Caki2 (cell line): Measurements from ENCODE around the gene LRRC27. TPM values are rescaled to one million over a fixed set of nuclear protein-coding genes. Genes with fewer than 3 reads are reported as not detected.
"Not testable (repeated sequence)": the region's sequence is repeated elsewhere in the genome, so short reads cannot be mapped to it uniquely, and the experiment has no call there.

Experiments used
- DNase-seq: peaks from one replicate; pipeline ENCODE4 v3.0.0-alpha.2; 2015; ENCODE audit warnings: low read depth
- in situ Hi-C: cut with HindIII; loops from 2 replicates; pipeline ENCODE4 v1.10.0; 2016; ENCODE audit warnings: low sequenced_read_pairs, low pct_unique_long_range_greater_than_20kb, mixed read lengths
- total RNA-seq: library from RNA; depleted of rRNA; stranded (reverse); fragments of >200 nt; shearing (Covaris generic); gene quantifications from 2 replicates; pipeline ENCODE4 v1.2.3, GENCODE V29; 2014; ENCODE audit warnings: low replicate concordance

The LRRC27 gene
- total RNA-seq, 1 experiment from 2014 or later: 13.6 TPM

DNA sequence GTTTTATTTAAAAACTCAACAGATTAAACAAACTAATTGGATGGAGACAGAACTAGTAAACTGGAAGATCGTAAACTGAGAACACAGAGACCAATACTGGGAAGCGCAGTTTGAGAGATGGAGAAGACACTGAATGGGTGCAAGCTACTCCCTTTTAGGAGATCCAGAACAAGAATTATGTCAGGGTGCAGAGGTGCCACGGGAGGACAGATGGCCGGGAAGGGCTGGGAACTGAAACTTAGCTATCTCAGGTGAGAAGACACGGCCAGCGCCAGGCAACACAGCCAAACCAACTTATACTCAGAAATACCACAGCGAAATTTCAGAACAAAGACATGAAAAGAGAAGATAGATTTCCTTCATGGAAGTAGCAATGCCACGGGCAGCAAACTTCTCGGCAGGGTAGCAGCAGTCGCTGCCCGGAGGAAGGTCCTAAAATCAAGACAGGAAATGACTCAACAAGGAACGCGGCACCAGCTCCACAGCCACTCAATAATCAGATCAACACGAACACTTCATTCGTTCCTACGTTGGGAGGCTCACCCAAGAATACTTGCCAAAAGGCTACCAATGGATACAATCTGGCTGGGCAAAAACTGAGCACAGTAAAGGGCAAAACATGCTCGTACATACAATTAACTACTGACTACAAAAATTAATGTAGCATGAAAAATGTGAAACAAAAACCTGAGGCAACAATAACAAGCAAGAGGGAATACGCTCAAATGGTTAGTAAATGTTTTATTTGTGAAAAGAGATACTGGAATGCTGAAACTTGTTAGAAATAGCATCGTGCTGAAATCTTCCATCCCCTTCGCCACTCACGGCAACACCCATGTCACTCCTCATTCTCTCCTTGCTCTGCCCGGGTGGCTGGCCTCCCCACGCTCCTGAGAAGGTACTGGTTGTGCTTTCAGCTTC lies 2.2 kb upstream of the LRRC27 start:
- DNase-seq: peak; percentile 70
- in situ Hi-C loops: no loop called here

DNA sequence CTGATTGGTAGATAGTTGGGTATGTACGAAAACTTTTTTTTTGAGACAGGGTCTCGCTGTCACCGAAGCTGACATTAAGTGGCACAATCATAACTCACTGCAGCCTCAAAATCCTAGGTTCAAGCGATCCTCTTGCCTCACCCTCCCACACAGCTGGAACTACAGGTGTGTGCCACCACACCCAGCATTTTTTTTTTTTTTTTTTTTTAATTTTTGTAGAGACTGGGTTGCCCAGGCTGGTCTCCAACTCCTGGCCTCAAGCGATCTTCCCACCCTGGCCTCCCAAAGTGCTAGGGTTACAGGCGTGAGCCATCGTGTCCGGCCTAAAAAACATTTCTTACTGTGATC lies 1.5 kb upstream of the LRRC27 start:
- in situ Hi-C loops: no loop called here
- no peak for DNase-seq

DNA sequence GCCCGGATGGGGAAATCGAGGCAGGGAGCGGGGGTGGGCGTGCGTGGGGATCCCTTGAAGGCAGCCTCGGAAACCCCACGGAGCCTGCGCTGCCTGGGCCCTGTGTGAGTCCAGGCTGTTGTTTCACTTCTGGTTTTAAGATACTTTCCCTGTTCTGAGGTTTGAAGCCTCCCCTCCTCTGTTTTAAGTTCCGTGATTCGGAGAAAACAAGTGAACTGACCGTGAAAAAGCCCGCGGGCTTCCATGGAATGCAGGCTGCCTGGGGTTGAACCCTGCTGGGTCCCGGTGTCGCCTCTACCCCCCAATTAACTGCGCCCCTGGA lies 401 bp downstream of the LRRC27 start:
- no peak for DNase-seq
- in situ Hi-C loops: no loop called here

DNA sequence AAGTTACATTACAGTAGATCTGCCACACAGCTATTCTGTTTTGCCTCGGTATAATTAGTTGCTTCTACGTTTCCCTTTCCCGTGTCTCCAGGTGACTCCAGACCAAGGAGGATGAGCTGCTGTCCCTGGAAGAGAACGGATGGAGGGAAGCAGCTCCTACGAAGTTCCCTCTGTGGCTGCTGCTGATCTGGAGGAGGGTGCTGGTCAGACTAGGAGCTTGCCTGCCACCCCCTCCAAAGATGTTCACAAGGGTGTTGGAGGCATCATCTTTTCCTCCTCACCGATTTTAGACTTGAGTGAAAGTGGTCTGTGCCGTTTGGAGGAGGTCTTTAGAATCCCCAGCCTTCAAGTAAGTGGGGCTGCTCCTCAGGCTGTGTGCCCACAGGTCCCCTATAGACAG lies 1.4 kb downstream of the LRRC27 start:
- in situ Hi-C loops: no loop called here
- DNase-seq: no peak

DNA sequence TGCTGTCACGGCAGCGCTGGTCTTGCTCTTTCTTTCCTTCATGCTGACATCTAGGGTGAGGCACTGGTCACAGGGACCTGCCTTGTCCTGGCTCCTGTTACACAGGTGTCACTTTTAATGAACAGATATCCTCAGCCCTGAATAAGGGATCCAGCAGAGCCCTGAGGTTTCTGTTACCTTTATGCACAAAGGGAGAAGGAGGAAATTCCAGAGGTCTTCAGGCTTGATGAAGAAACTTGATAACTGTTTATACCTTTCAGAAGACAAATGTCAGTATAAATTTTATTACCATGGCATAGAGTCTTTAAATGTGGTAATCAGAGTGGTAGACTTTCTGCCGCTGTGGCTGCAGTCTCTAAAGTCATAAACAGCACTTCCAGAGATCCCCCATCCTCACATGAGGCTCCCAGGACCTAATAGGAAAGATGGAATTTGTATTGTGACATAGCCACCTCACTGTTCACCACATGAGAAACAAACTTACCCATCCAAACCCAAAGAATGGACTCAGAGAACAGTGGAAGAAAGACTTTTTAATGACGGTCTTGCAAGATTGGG lies 2.7 kb downstream of the LRRC27 start:
- in situ Hi-C loops: no loop called here
- DNase-seq: no peak

DNA sequence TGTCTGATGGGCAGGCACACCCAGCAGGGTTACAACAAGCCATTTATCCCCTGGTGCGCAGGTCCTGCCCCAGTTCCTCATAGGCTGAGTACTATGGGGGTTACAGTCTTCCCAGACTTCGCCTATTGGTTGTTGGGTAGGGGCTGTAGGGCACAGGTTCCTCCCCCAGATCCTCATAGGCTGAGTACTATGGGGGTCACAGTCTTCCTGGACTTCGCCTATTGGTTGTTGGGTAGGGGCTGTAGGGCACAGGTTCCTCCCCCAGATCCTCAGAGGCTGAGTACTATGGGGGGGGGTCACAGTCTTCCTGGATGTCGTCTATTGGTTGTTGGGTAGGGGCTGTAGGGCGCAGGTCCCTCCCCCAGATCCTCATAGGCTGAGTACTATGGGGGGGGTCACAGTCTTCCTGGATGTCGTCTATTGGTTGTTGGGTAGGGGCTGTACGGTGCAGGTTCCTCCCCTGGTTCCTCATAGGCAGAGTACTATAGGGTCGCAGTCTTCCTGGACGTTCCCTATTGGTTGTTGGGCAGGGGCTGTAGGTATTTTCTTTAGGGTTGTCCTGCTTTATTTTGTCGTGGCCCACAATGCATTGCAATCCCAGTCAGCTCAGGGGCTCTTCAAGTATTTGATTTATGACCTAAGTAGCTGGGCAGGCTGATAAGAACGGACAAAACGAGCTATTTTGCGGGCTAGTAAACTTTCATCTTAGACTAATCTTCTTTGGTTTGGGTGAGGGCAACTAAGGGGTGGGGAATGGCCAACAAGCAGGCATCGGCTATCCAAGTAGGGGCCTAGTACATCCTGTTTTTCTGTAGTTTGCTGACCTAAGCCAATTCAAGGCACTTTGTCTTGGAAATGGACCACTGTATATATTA lies 3.4 kb downstream of the LRRC27 start:
- no peak for DNase-seq
- in situ Hi-C loops: no loop called here

DNA sequence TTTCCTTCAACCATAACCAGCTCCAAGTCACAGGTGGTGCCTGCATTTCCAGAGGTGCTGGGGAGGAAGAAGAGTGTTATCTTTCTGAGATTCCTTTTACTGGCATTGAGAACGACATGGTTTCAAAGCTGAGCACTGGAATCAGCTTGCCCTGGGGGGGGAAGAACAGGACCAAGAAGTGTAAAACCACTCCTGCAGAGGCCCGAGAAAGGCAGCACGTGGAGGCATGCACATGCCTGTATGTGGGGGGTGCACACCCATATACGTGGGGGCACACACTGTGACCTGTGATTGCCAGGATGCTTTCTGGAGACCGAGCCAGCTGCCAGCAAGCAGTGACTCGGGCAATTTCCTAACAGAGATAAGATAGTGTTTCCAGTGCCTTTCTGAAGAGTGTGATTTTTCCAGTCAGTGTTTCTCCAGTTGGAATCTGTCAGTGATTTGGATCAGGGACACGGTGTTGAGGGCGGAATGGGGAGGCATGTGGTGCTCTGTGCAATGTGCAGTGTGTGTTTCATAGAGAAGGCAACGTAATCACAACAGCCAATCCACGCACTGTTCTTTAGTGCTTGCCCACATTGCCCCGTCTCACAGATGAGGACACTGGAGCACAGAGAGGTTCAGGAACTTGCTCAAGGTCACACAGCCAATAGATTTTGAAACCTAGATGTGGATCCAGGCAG lies 4.2 kb downstream of the LRRC27 start:
- DNase-seq: no peak
- in situ Hi-C loops: no loop called here

DNA sequence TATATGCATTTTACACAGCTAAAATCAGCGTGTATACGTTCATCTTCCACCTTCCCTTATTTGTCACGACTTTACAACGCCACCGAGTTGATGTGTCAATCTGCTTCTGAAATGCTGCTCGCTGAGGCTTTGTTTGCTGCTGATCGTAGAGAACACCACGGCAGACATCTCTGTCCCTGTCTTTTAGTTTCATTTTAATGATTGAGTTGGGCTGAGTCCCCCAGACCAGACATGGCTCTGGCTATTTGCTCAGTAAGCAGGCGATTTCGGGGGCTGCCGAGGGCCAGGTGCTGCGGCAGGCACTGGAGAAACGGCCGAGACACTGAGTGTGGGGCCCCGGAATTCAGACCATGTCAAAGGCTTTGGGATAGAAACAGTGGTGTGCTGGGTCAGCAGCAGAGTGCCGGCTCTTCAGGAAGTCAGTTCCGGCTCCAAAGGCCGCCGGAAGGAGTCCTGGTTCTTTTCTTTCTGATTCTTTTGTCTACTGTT lies 5.0 kb downstream of the LRRC27 start:
- in situ Hi-C loops: no loop called here
- DNase-seq: no peak

DNA sequence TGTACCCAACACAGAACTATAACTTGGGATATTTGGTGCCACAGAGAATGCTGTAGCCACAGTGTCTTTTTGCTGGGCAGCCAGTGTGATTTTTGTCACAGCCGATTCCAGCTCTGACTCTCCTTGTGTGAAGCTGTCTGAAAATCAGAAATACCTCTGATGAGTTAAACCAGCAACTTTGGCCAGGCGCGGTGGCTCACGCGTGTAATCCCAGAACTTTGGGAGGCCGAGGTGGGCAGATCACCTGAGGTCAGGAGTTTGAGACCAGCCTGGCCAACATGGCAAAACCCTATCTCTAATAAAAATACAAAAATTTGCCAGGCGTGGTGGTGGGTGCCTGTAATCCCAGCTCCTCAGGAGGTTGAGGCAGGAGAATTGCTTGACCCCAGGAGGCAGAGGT lies 5.9 kb downstream of the LRRC27 start:
- in situ Hi-C loops: not testable (repeated sequence)

DNA sequence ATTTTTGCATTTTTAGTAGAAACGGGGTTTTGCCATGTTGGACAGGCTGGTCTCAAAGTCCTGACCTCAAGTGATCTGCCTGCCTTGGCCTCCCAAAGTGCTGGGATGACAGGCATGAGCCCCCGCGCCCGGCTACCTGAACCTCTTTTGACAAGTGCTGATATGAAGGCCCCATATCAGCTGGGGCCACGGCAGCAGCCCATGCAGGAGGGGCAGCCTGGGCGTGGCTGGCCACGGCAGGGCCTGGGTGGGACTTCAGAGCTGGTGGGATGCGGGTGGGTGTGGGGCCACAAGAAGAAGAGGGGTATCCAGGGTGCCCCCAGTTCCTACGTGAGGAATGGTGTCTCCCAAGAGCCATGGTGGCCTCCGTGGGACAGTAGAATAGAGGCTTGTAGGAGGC lies 6.9 kb downstream of the LRRC27 start:
- DNase-seq: no peak

More for the DNA sequence above, 5.9 kb downstream of the LRRC27 start:
- not testable (repeated sequence) for DNase-seq

DNA sequence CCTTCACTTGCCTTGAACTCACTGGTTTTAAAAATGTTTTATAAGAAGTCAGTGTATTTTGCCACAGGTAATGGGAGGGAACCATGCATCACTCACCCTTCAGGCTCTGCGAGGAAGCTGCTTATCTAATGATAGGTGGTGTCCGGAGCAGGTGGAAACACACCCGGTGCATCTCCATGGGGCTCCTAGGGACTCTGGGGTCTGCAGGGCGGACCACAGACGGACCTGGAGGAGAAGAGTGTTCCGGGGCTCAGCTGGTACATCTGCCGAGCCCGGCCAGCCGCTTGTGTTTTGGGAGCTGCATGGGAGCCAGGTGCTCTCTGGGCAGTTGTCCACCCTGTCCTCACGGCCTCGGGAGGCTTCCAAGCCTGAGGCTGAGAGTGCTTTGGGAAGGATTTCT lies 7.3 kb downstream of the LRRC27 start:
- in situ Hi-C loops: no loop called here
- DNase-seq: no peak

More for the DNA sequence above, 6.9 kb downstream of the LRRC27 start:
- in situ Hi-C loops: no loop called here

DNA sequence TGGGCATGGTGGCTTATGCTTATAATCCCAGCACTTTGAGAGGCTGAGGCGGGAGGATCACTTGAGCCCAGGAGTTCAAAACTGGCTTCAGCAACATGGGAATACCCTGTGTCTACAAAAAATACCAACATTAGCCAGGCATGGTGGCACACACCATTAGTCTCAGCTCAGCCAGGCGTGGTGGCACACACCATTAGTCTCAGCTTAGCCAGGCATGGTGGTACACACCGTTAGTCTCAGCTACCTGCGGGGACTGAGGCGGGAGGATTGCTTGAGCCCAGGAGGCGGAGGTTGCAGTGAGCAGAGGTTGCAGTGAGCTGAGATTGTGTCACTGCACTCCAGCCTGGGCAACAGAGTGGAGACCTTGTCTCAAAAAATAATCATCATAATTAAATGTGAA lies 9.0 kb downstream of the LRRC27 start:
- no peak for DNase-seq
- in situ Hi-C loops: no loop called here

DNA sequence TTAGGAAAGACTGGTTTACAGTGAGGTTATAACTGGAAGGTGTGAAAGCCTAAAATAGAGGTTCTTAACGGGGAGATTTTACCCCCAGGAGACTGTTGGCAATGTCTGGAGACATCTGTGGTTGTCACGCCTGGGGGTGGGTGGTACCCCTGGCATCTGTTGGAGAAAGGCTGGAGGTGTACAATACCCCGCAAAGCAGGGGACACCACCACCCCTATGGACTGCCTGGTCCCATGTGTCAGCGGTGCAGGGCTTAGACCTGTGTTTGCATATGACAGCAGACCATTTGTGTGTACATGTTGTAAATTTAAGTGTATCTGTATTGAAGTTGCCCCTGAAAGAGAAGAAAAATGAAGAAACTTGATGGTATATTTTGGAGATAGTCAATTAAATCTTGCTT lies 9.8 kb downstream of the LRRC27 start:
- DNase-seq: no peak
- in situ Hi-C loops: no loop called here

DNA sequence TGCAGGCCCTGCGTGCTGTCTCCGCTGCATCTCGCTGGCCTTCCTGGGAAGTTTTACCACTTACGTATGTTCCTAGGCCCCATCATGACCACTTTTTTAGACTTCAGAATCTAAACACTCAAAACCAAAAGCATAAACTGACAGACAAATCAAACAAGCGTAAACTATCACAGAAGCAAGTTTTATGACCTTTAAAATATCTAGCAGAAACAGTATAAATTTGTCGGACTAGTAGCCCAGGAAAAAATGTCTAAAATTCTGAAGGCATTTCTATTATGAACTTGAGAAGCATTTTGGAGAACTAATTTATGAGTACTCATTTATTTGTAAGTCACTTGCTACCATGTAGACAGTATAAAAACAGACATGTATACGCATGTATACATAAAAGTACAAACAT lies 10.6 kb downstream of the LRRC27 start:
- in situ Hi-C loops: no loop called here
- no peak for DNase-seq

DNA sequence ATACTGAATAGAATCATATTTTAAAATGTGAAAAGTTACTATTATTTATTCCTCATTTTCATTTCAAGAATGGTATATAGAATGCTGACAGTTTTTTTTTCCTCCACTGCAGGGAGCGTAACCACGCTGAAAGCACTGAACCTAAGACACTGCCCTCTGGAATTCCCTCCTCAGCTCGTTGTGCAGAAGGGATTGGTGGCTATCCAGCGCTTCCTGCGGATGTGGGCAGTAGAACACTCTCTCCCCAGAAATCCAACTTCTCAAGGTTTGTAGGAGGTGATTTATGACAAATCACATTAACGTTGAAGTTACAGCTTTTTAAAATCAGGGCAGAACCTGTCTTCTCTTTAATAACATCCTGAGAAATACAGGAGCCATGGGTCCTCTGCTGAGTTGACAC lies 12.4 kb downstream of the LRRC27 start:
- no peak for DNase-seq
- in situ Hi-C loops: no loop called here

DNA sequence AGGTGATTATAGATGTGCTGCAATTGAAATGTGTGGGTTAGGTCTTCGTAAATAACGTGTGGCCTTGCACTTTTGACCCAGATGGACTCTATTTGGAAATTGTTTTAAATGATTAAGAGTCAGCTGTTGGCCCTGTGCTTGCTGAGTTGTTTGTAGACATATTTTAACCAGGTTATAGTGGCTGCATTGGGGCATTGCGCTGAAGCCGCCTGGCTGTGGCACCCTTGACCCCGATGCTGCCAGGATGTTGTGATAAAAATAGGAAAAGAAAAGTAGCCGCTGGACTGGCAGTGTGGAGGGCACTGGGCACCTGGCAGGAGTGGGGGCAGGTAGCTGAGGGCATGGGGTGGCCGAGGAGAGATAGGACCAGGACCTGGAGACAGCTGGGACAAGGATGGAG lies 13.4 kb downstream of the LRRC27 start:
- no peak for DNase-seq
- in situ Hi-C loops: no loop called here

DNA sequence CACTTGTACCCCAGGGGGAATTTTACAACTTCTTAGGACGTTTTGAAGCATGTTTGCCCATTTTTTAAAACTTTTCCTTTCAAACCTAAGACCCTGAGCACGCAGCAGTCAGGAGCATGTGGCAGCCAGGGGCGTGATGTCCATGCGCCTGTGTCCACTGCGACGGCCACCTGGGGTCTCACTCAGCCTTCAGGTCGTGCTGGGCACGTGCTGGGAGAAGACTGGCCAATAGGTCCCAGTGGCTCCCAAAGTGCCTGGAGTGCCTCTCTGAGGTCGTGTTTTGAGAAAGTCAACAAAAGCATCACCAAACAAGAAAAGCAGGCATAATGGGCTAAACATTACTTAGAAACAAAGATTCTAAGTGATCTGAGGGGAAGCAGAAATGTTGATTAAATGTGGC lies 14.8 kb downstream of the LRRC27 start:
- no peak for DNase-seq
- in situ Hi-C loops: no loop called here

DNA sequence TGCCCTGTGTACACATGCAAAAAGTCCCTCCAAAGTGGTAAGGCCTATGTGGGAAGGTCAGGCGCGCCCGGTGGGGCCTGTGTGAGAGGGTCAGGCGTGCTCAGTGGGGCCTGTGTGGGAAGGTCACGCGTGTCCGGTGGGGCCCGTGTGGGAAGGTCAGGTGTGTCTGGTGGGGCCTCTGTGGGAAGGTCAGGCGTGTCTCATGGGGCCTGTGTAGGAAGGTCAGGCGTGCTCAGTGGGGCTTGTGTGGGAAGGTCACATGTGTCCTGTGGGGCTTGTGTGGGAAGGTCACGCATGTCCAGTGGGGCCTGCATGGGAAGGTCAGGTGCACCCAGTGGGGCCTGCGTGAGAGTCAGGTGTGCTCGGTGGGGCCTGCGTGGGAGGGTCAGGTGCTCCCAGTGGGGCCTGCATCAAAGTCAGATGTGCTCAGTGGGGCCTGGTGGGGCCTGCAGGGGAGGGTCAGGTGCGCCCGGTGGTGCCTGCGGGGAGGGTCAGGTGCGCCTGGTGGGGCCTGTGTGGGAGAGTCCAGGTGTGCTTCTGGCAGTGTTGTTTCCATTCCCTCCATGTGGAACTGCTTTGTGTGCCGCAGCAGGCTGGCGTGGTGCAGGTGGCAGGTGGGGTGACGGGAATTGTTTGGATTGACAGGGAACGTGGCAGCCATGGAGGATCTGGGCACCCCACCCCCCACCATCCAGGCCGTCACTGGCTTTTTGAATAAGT lies 15.4 kb downstream of the LRRC27 start:
- no peak for DNase-seq
- in situ Hi-C loops: no loop called here
